KMS-11 (cell line): ENCODE measurements around the gene CCDC33.

Source experiments
- H2AFZ ChIP-seq: fragments of 200-600 bp; sonication (generic); 2 replicates; pipeline ENCODE4 v1.6.1; 2016; ENCODE audit warnings: antibody characterized with exemption, mixed run types, low read depth
- H3K27ac ChIP-seq: fragments of 200-600 bp; sonication (generic); 2 replicates; pipeline ENCODE4 v1.6.1; 2016; ENCODE audit warnings: mild to moderate bottlenecking, mixed run types
- H3K27me3 ChIP-seq: fragments of 200-600 bp; sonication (generic); 2 replicates; pipeline ENCODE4 v1.6.1; 2017; ENCODE audit warnings: mild to moderate bottlenecking, low read depth, mixed run types, moderate library complexity; ENCODE audit not compliant: insufficient read depth
- H3K36me3 ChIP-seq: fragments of 200-600 bp; sonication (generic); 2 replicates; pipeline ENCODE4 v1.6.1; 2017; ENCODE audit warnings: mild to moderate bottlenecking, mixed run types; ENCODE audit not compliant: insufficient read depth
- H3K4me1 ChIP-seq: fragments of 200-600 bp; sonication (generic); 2 replicates; pipeline ENCODE4 v1.6.1; 2016; ENCODE audit warnings: mild to moderate bottlenecking, low read depth, mixed run types; ENCODE audit not compliant: poor library complexity, severe bottlenecking
- H3K4me2 ChIP-seq: fragments of 200-600 bp; sonication (generic); 2 replicates; pipeline ENCODE4 v1.7.0; 2016; ENCODE audit warnings: mild to moderate bottlenecking, mixed run types
- H3K4me3 ChIP-seq: fragments of 200-600 bp; sonication (generic); IDR thresholded peaks from 2 replicates; pipeline ENCODE4 v1.6.1; 2017; ENCODE audit warnings: low read depth, low read length, mixed read lengths; ENCODE audit not compliant: insufficient read depth
- H3K79me2 ChIP-seq: fragments of 200-600 bp; sonication (generic); 2 replicates; pipeline ENCODE4 v1.6.1; 2016; ENCODE audit warnings: low read depth, mixed run types; ENCODE audit not compliant: insufficient read depth
- H3K9ac ChIP-seq: fragments of 200-600 bp; sonication (generic); 2 replicates; pipeline ENCODE4 v1.6.1; 2016; ENCODE audit warnings: mild to moderate bottlenecking, mixed run types
- H4K20me1 ChIP-seq: fragments of 200-600 bp; sonication (generic); 2 replicates; pipeline ENCODE4 v1.6.1; 2016; ENCODE audit warnings: mild to moderate bottlenecking, mixed run types; ENCODE audit not compliant: insufficient read depth
- CTCF ChIP-seq: fragments of 200-600 bp; sonication (generic); conservative IDR thresholded peaks from 2 replicates; pipeline ENCODE4 v1.6.1; 2017; ENCODE audit warnings: low read depth, mild to moderate bottlenecking, antibody characterized with exemption, low read length, moderate library complexity, mixed read lengths

Gene CCDC33

DNA sequence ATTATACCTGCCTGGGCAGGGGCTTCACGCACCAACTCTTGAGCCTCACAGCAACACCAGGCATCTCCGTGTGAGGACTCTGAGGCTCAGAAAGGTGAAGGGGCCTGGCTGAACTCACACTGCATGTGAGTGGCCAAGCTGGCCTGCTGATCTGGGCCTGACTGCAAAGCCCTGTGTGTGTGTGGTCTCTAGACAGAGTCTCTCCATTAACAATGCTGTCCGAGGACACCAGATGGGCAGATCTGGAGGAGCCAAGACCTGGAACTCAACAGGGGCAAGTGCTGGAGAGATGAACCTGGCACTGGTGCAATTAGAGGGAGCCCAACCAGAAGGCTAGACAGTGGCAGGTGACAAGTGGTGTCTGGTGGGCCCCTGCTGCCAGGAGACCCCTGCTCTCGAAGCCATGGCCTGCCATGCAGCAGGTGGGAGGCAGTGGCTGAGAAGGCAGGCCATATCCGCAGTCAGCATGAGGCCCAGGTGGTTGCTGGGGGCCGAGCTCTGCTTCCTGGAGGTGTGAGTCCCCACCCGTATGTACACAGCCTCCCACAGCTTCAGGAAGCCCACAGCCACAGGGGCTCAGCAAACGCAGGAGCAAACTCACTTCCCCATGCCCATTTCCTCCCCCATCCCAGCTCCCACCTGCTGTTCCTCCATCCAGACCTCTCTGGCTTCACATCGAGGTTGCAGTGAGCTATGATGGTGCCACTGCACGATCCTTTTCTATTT lies 92.4 kb downstream of the CCDC33 start:
- Histone ChIP-seq H3K79me2 (no peaks in the 10 kb centered on the region), H2AFZ (no peak overlapping the region), H3K4me1 (no peaks in the 10 kb centered on the region), H3K36me3 (no peaks in the 10 kb centered on the region), H4K20me1 (no peaks in the 10 kb centered on the region), H3K27me3 (peaks cover 59% of the 10 kb centered on the region; the same call in 1 of the 2 replicates), H3K4me2 (no peak overlapping the region), H3K4me3 (no peak overlapping the region), H3K27ac (no peak overlapping the region), H3K9ac (no peak overlapping the region)
- TF ChIP-seq CTCF: no peak

DNA sequence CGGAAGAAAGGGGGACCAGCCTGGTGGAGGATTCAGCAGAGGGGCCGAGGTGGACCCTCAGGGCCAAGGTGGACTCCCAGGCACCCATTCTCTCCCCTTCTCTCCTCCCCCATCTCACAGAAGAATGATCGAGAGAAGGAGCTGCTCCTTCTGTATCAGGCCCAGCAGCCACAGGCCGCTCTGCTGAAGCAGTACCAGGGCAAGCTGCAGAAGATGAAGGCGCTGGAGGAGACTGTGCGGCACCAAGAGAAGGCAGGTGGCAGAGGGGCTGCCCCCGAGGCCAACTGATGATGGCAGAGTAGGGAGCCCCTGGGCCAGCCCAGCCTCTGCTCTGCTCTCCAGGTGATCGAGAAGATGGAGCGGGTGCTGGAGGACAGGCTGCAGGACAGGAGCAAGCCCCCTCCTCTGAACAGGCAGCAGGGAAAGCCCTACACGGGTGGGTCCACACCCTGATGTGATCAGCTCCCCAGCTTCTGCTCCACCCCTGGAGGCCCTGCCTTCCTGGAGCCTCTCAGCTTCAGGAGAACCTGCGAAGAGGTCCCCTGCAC lies 94.8 kb downstream of the CCDC33 start:
- H3K9ac ChIP-seq: no peak overlapping the region
- no peak overlapping the region for H3K4me2 ChIP-seq
- H3K79me2 ChIP-seq: no peaks in the 10 kb centered on the region
- H3K27me3 ChIP-seq: peaks cover 64% of the 10 kb centered on the region
- H3K4me1 ChIP-seq: no peaks in the 10 kb centered on the region
- H3K27ac ChIP-seq: no peak overlapping the region
- H3K36me3 ChIP-seq: no peaks in the 10 kb centered on the region
- no peak overlapping the region for H2AFZ ChIP-seq
- no peak overlapping the region for H3K4me3 ChIP-seq
- no peak for TF ChIP-seq CTCF
- H4K20me1 ChIP-seq: no peaks in the 10 kb centered on the region

GRCh38 chr15:74332011-74332410 lies 95.9 kb downstream of the CCDC33 start:
- no peak for TF ChIP-seq CTCF
- H3K79me2 ChIP-seq: no peaks in the 10 kb centered on the region
- H3K9ac ChIP-seq: no peak overlapping the region

DNA sequence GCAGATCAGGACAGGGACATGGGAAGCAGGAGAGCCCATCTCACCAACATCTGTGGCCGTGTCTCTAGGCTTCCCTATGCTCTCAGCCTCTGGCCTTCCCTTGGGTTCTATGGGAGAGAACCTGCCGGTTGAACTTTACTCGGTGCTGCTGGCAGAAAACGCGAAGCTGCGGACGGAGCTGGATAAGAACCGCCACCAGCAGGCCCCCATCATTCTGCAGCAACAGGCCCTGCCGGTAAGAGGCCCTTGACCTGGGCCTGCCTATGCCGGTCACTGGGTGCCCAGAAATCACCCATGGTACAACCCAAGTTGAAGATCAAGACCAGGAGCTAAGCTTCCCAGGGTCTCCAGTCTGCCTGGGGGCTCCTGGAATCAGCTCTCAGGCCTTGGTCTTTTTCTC lies 96.5 kb downstream of the CCDC33 start:
- Histone ChIP-seq H3K27ac (no peak overlapping the region), H3K79me2 (no peaks in the 10 kb centered on the region), H2AFZ (no peak overlapping the region), H3K4me2 (no peak overlapping the region), H3K27me3 (peaks cover 62% of the 10 kb centered on the region), H3K4me1 (no peaks in the 10 kb centered on the region), H3K4me3 (no peak overlapping the region), H3K9ac (no peak overlapping the region), H4K20me1 (no peaks in the 10 kb centered on the region), H3K36me3 (no peaks in the 10 kb centered on the region)
- no peak for TF ChIP-seq CTCF

More at GRCh38 chr15:74332011-74332410, 95.9 kb downstream of the CCDC33 start:
- Histone ChIP-seq H3K27ac (no peak overlapping the region), H3K4me2 (no peak overlapping the region), H4K20me1 (no peaks in the 10 kb centered on the region), H3K4me1 (no peaks in the 10 kb centered on the region), H3K36me3 (no peaks in the 10 kb centered on the region), H3K27me3 (peaks cover 63% of the 10 kb centered on the region), H3K4me3 (no peak overlapping the region), H2AFZ (no peak overlapping the region)
